ENCODE data around the gene DCAF7. TPM values are rescaled to one million over a fixed set of nuclear protein-coding genes. Genes with fewer than 3 reads are reported as not detected.
A peak's percentile ranks its signal among the peaks of the same experiment; 100 is the strongest.

The DCAF7 gene
- total RNA-seq, 1 experiment from 2014 or later = 91.5 TPM

GRCh38 chr17:63524051-63524450 is 26.2 kb upstream of the DCAF7 start:
- peaks cover 34% of the 10 kb centered on the region for H3K4me1 Mint-ChIP-seq
- no peak for ATAC-seq
- no peak for DNase-seq (ENCODE audit: low spot score)
- TF ChIP-seq SMAD4 (CRISPR knock-in tag; IDR thresholded peaks at IDR 0.05) = no peak
- no peak for TF ChIP-seq PREB (CRISPR knock-in tag; IDR thresholded peaks at IDR 0.05; ENCODE audit: borderline replicate concordance)
- TF ChIP-seq E2F4 (CRISPR knock-in tag; IDR thresholded peaks at IDR 0.05; ENCODE audit: borderline replicate concordance, low read depth) = no peak
- TF ChIP-seq KAT7 (CRISPR knock-in tag; IDR thresholded peaks at IDR 0.05; ENCODE audit: borderline replicate concordance) = no peak
- no peak for TF ChIP-seq NFATC4 (CRISPR knock-in tag; IDR thresholded peaks at IDR 0.05)
- no peaks in the 10 kb centered on the region for H3K9me3 Mint-ChIP-seq
- ChIA-PET CTCF (interaction anchor here (1.8 to 2.2 kb wide), 3 partner anchors 20 to 88 kb away, joined by 6 to 16 read pairs (median 14); partner anchors contain the start of gene DCAF7), POLR2A (no interaction called here)
- peaks cover 4% of the 10 kb centered on the region for H3K27me3 Mint-ChIP-seq (ENCODE audit: low read depth)
- H3K36me3 Mint-ChIP-seq = no peaks in the 10 kb centered on the region
- peak overlapping the region; percentile 67 for H3K4me3 Mint-ChIP-seq
- H3K27ac Mint-ChIP-seq = no peak overlapping the region

- no peaks in the 10 kb centered on the region for H3K9me3 Mint-ChIP-seq
- no peak overlapping the region for H3K4me3 Mint-ChIP-seq
Measured at GRCh38 chr17:63525190-63525946, 24.9 kb upstream of the DCAF7 start.

More at GRCh38 chr17:63525190-63525946, 24.9 kb upstream of the DCAF7 start:
- Mint-ChIP-seq H3K36me3 (no peaks in the 10 kb centered on the region), H3K4me1 (peaks cover 30% of the 10 kb centered on the region), H3K27me3 (ENCODE audit: low read depth) (peaks cover 4% of the 10 kb centered on the region), H3K27ac (no peak overlapping the region)
- ChIA-PET POLR2A (no interaction called here), CTCF (interaction anchor here (1.7 to 2.1 kb wide), 2 partner anchors 79 to 100 kb away, joined by 4 to 9 read pairs; partner anchors contain the start of gene CYB561)
- no peak for DNase-seq (ENCODE audit: low spot score)
- TF ChIP-seq FOXP1 (CRISPR knock-in tag; IDR thresholded peaks at IDR 0.05; ENCODE audit: borderline replicate concordance) (no peak), GABPB1 (CRISPR knock-in tag; IDR thresholded peaks at IDR 0.05) (no peak), USF1 (CRISPR knock-in tag; IDR thresholded peaks at IDR 0.05) (no peak), ZNF532 (CRISPR knock-in tag; IDR thresholded peaks at IDR 0.05; ENCODE audit: borderline replicate concordance) (no peak), PRRX2 (CRISPR knock-in tag; IDR thresholded peaks at IDR 0.05) (no peak), JUN (CRISPR knock-in tag; IDR thresholded peaks at IDR 0.05) (no peak), ZNF416 (CRISPR knock-in tag; IDR thresholded peaks at IDR 0.05) (no peak), ZNF396 (CRISPR knock-in tag; IDR thresholded peaks at IDR 0.05; ENCODE audit: borderline replicate concordance) (no peak), EMX1 (CRISPR knock-in tag; IDR thresholded peaks at IDR 0.05) (no peak), CDX4 (CRISPR knock-in tag; IDR thresholded peaks at IDR 0.05; ENCODE audit: borderline replicate concordance) (no peak)
- no peak for ATAC-seq

All from WTC11 (cell line).